HG02678 (cell line): ENCODE results near the gene RASA3.

Experiments
- ATAC-seq: cut with Tn5 transposase; IDR thresholded peaks from one replicate; pipeline ENCODE4 v1.9.1; 2021; ENCODE audit warnings: mild to moderate bottlenecking, moderate library complexity; ENCODE audit not compliant: unreplicated experiment

RASA3 gene

DNA sequence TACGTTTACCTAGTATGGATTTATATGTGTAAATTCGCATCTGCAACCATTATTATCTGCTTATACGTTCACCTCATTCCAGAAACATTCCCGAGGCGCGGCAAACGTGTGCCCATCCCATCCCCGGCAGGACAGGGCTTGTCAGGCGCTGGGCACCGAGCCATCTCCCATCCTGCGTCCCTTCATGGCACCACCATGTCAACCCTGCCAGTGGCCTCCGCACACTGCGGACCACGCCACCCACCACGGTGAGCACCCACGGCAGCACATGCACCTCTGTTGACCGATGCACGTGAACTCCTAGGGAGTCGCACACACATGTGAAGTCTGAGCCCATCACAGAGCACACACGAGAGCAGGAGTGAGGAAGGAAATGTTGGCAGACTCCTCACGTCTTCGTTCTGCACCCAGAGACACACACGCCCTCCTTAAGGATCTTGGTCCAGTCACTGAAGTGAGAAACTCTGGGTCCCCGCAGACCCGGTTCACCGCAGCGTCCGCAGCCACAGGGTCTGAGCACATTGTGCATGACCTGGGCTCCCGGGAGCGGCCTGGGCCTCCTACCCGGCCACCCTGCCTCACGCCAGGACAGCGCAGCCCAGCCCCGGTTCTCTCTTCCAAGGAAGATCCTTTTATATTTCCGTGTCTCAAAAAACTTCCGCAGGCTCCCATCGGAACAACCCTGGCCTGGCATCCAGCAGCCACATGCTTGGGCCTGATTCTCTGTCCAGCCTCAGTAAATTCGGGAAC lies 90.2 kb downstream of the RASA3 start:
- ATAC-seq, result no peak

DNA sequence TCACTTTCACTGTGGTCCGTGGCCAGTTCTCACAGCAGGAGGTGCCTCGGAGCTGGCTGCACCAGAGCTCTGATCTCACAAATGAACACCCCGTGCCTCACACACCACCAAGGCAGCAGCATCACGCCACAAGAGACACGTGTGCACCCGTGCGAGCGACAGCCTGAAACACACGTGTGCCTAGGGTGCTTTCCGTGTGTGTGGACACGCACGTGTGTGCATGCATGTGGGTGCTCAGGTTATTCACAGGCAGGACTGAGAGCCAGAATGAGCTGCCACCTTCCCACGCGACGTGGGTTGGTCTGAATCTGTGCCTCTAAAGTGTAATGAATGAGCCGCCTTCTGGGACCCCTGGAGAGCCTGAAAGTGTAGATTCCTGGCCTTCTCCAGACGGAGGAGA lies 90.9 kb downstream of the RASA3 start:
- no peak for ATAC-seq

DNA sequence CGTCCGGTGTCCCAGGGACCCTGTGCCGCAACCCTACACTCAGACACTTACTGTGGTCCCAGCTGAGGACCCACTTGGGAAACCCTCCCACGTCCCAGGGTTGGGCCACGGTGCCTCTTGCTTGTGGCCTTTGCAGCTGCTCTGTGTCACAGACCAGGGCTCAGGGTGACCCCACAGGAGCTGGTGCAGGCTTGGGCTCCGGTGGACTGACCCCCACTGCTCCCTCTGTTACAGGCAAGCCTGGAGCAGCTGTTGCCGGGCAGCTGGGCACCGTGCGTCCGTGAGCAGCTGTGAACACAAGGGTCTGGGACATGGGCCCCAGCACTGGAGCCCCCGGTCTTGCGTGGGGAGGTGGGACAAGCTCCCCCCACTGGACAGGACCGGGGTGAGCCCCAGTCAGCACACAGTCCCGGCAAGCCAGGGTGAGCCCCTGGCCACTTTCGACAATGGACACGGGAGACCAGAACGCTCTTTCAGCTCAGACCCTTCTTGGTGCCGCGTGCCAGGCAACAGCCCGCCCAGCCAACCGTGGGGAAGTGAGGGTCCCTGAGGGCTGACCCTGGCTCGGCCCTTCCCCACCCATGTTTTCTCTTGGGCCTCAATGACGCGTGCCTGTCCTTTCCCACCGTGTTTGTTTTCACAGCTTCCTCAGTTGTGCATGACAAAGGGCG lies 92.8 kb downstream of the RASA3 start:
- no peak for ATAC-seq

DNA sequence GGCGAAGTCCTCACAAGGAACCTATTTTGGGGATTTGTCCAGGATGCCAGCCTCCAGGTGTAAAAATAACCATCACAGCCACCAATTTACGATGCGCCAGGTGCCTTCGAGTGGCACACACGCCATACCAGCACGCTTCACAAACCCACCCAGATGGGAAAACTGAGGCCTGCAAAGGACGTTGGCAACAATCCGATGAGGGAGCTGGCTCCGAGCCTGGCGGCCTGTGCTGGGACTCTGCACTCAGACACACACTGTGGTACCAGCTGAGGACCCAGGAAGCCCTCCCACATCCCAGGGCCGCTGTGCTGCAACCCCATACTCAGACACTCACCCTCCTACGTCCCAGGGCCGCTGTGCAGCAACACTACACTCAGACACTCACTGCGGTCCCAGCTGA lies 93.5 kb downstream of the RASA3 start:
- ATAC-seq, result no peak

DNA sequence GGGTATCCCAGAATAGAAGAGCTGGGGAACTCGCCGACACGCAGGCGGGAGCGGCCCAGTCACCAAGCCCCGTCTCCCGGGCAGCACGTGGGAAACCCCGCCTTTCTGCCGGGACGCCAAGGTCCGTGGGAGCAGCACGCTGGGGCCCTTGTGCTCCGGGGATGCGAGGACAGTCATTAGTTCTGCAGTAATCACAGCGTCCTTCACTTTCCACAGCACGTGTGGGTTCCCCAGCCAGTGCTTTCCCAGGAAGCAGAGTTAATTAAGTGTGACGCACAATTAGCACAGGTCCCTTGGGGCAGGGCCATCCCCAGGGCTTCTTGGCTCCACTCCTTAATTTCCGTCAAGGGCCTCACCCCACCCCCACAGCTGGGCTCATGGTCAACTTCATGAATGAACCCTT lies 94.2 kb downstream of the RASA3 start:
- no peak for ATAC-seq

DNA sequence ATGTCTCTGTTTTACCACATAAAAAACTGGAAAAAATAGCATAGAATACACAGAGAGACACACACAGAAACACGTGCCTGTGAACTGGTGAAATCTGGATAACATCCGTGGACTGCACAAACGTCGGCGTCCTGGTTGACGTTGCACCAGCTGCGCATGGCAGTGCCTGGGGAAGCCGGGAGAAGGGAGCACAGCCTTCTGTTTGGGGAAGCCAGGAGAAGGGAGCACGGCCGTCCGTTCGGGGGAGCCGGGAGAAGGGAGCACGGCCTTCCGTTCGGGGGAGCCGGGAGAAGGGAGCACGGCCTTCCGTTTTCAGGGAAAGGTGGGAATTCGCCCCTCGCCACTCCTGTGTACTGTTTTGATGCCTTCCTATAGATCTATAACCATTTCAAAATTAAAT lies 94.7 kb downstream of the RASA3 start:
- ATAC-seq, result no peak

DNA sequence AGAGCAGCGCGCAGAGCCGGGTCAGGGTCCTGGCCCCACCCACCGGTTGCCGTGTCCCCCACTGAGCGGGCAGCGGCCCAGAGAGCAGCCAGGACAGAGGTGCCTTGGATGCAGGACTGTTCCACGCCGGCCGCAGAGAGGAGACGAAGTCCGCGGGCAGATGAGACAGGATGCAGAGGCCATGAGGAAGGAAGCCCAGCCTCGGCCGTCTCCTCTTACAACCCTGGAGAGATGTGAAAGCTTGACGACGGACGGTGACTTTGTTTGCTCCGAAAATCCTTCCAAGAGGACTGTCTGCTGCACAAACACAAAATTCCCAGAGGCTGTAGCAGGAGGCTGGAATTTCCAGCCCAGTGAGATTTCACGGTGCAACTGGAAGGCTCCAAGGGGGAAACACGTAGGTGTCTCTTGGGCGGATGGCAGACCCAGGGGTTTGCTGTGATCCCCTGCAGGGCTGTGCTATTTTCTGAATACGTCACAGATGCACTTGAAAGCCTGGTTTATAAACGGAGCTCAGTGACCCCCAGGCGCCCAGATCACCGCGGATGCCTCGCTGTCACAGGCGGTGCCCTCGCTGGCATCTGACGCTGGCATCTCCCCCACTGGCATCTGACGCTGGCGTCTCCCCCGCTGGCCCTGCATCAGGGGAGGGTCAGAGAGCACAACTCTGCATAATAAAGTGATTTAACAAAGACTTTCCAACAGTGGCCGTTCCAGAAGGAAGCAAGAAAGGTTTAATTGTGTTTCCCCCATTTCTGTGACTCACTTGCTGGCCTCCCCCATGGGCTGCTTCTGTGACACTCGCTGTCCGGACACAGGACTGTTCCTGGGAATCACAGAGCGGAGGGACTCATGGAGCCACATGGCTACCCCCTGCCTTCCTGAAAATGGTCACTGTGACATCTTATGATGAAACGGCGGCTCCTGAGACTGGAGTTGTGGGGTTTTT lies 96.6 kb downstream of the RASA3 start:
- ATAC-seq, result no peak

DNA sequence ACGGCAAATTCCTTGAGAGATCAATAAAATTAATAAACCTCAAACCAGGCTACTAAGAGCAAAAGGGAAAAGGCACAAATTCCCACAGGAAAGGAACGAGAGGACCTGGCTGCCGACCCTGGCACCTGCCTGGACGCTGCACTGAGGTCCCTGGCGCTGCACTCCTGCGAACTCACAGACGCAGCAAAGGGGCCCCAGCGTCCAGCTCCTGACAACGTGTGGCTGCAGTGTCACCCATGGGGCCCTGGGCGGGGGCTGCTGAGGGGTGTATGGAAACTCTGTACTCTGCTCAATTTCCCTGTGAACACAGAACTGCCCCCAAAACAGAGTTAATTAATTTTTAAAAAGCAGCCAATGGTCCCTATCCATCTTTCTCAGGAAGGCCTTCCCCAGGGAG lies 97.2 kb downstream of the RASA3 start:
- no peak for ATAC-seq

DNA sequence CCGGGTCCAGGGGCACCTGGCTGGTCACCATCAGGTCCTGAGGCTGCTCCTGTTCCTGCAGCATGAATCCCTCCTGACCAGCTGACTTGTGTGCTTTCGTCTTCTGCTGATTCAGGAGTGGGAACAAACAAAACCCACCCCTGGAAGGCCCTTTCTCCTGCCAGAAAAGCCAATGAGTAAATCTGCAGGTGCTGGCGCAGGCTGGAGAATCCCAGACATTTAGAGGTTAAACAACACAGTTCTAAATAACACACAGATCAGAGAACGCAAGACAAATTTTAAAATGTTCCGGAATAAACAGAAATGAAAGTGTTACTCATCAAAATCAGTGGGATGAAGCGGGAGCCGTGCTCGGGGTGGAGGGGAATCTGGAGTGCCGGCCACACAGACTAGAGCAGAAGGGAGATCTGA lies 97.9 kb downstream of the RASA3 start:
- ATAC-seq, result no peak

DNA sequence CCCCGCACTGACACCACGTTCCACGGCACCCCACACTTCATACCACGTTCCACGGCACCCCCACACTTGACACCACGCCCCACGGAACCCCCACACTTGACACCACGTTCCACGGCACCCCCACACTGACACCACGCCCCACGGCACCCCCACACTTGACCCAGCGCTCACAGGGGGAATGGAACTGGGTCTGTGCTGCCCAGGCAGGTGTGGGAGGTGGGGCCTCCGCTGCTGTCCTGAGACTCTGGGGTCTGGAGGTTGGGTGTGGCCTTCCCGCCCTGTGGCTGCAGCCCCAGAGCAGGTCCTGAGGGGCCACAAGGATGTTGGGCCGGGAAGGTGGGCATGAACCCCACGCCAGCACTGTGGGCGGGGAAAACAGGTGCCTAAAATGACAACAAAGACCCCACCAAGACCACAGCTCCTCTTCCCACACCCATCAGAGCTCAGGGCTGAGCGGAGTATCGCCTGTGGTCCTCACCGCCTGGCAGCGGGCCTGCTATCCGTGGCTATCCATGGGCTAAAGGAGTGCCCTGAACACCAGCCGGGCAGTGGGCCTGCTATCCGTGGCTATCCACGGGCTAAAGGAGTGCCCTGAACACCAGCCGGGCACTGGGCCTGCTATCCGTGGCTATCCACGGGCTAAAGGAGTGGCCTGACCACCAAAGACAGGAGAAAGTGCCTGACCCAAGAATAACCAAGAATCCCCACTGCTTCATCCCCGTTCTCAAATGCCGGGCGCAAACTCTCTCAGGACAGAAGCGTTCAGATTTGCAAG lies 98.7 kb downstream of the RASA3 start:
- no peak for ATAC-seq

DNA sequence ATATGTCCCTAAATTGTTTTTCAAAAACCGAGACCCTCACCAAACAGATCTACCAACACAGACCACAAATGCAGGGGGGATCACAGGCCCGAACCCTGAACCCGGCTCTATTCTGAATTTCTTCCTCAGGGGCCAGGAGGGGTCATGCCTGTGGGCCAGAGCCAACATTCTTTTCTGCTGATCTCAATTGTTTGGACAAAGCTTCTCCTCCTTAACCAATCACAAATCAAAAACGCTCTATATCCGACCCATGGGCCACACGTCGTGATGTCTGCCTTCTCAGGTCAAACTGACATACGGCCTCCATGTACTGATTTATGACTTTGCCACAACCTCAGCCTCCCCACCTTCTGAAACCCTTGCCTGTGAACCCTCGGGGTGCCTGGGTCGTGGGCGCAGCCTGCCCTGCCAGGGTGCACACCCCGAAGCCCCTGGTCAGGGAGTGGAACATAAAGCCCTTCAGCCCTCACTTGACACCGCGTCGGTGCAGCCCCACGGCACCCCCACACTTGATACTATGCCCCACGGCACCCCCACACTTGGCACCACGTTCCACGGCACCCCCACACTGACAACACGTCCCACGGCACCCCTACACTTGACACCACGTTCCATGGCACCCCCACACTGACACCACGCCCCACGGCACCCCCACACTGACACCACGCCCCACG lies 100.2 kb downstream of the RASA3 start:
- ATAC-seq, result no peak

DNA sequence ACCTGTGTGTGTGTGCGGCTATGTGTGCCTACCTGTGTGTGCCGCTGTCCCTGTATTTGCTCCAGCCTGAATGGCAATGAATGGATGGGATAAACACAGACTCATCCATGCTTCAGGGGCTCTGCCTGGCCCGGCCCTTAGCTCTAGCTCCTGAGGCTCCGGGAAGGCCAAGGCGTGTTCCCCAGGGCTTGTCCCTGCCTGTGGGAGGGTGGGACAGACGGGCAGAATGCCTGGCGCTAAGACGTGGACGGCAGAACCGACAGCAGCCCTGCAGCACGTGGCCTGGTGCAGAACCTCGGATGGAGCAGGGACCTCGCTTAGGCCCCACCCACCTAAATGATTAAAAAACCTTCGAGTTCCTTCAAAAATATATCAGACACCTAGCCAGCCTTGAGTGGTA lies 100.8 kb downstream of the RASA3 start:
- ATAC-seq, result no peak

DNA sequence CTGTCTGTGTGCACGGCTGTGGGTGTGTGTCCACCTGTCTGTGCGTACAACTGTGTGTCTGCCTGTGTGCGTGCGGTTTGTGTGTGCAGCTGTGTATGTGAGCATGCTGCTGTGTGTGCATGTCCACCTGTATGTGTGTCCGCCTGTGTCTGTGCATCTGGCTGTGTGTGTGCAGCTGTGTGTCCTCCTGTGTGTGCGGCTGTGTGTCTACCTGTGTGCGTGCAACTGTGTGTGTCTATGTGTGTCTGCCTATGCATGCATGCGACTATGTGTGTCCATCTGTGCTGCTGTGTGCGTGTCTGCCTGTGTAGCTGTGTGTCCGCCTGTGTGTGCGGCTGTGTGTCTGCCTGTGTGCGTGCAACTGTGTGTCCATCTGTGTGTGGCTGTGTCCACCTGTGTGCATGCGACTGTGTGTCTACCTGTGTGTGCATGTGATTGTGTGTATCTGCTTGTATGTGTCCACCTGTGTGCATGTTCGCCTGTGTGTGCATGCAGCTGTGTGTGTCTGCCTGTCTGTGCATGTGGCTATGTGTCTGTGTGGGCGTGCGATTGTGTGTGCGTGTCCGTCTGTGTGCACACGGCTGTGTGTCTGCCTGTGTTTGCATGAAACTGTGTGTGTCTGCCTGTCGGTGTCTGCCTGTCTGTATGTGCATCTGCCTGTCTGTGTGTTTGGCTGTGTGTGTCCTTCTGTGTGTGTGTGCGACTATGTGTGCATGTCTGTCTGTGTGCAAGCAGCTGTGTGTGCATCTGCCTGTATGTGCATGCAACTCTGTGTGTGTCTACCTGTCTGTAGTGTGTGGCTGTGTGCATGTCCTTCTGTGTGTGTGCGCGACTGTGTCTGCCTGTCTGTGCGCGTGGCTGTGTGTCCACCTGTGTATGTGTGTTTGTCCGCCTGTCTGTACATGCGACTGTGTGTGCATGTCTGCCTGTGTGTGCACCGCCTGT lies 101.5 kb downstream of the RASA3 start:
- no peak for ATAC-seq

DNA sequence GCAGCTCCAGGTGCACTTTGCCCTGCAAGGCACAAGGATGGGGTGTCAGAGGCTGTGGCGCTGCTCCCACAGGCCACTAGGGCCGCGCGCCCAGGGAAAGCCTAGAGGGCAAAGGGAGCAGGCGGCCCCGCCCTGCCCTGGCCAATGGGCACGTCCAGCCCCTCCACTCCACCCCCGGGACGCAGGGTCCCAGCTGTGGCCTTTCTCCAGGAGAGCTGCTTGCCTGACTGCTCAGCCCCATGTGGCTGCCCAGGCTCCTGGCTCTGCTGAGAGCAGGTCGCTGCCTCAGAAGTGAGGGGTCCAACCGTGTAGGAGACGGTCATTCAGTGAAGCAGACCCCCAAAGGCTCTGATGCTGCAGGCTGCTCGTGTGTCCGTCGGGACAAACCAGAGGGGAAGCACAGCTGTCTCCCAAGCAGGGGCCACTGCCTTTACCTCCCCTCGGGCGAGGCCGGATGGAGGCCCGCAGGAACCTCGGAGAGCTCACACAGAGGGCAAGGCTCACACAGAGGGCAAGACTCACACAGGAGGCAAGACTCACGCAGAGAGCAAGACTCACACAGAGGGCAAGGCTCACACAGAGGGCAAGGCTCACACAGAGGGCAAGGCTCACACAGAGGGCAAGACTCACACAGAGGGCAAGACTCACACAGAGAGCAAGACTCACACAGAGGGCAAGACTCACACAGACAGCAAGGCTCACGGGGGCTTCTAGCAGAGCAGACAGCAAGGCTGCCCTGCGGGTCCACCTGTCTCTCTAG lies 102.4 kb downstream of the RASA3 start:
- no peak for ATAC-seq

DNA sequence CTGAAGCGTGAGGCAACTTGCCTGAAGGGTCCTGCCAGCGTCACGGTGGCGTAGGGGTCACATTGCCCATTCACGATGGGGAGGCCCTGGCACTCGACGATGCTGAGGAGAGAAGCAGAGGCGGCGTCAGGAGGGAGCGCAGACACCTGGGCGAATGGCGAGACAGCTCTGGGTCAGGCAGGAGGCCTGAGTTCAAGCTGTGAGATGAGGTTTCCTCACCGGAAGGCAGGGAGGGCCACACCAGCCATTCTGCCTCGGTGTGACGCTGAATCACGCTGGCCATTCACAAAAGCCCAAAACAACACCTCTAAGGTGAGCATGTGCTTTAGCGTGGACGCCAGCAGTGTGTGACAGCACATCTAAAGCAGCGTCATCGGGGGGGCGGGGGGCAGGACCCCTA lies 104.6 kb downstream of the RASA3 start:
- no peak for ATAC-seq

DNA sequence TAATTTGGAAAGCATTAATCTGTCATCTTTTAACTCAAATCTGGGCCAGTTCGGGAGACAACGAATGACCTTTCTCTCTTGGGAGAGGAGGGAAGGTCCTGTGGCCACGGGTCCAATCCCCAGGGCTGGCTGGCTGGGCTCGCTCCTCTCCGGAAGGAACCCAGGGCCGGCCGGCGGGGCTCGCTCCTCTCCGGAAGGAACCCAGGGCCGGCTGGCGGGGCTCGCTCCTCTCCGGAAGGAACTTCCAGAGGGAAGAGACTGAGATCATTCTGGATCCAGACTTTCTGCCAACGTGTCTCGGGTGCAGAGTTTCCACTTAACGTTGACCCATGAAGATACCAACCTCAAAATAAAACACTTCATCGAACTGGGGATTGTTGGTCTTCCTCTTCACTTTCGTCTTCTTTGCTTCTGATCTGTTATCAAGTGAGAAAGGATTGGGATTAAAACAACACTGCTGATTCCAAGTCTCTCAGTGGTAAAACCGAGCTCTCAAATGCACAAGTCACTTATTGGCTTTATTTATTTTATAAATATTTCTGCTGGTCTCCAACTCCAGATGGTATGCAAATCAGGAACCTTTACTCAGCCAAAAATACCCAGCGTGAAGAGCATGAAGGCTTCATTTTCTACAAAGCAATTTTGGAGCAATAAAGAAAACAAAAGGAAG lies 105.2 kb downstream of the RASA3 start:
- no peak for ATAC-seq

DNA sequence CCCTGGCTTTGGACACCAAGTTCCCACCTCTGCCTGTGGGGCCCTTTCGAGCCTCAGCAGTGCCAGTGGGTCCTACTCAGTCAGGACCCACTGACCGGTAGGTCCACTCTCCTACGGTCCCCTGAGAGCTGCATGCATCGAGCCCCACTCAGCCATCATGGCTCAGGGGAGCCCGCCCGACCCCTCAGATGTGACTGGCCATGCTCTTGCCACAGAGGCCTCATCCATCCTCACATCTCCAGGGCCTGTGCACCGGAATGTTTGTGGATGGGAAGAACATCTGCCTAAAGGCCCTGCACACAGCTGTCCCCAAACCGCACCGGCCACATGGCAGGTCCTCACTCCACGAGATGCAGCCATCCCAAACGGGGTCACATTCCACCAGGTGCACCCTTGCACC lies 105.9 kb downstream of the RASA3 start:
- no peak for ATAC-seq
